Measurements from ENCODE around the gene MYO1B. TPM values are rescaled to one million over a fixed set of nuclear protein-coding genes. Genes with fewer than 3 reads are reported as not detected.

The MYO1B gene
- total and polyA plus RNA-seq, 10 of the 15 experiments (the other 5 are each of a cell fraction or from before 2014, with no cell fraction given), result 0.10 to 4.2 (median 1.6) TPM

- Histone ChIP-seq H3K9me3 (replicated peaks; ENCODE audit: control insufficient read depth, insufficient read depth, low read length) (no peaks in the 10 kb centered on the region), H3K9ac (ENCODE audit: control insufficient read depth, insufficient read depth, low read length) (no peak overlapping the region), H3K4me3 (no peak overlapping the region), H3K36me3 (ENCODE audit: control insufficient read depth in 2 of 2, insufficient read depth in 2 of 2, low read length in 1 of 2) (no peaks in the 10 kb centered on the region), H3K4me1 (ENCODE audit: control insufficient read depth, insufficient read depth, low read length) (no peaks in the 10 kb centered on the region), H3K27ac (ENCODE audit: control insufficient read depth, insufficient read depth) (no peak overlapping the region), H4K20me1 (ENCODE audit: control insufficient read depth, insufficient read depth) (no peaks in the 10 kb centered on the region), H3K27me3 (replicated peaks in 1 of 2; ENCODE audit: control insufficient read depth in 2 of 2, insufficient read depth in 2 of 2, low read length in 1 of 2) (no peaks in the 10 kb centered on the region), H3K79me2 (ENCODE audit: control insufficient read depth, insufficient read depth, low read length) (no peaks in the 10 kb centered on the region), H3K4me2 (ENCODE audit: control insufficient read depth, insufficient read depth) (no peak overlapping the region), H2AFZ (ENCODE audit: control insufficient read depth, low read depth, low read length) (no peak overlapping the region)
- FAIRE-seq, result no peak
- 18% methylated on average over 5 of the region's 5 CpGs for WGBS (ENCODE audit: insufficient coverage, insufficient replicate concordance, low lambda C conversion rate, missing lambda C conversion rate)
- TF ChIP-seq JUNB (IDR thresholded peaks at IDR 0.05) (no peak), NR2C2 (IDR thresholded peaks at IDR 0.05; ENCODE audit: borderline replicate concordance, control insufficient read depth, insufficient read length, low read depth) (no peak), FOXM1 (IDR thresholded peaks at IDR 0.05; ENCODE audit: low read depth, low read length) (no peak), PML (IDR thresholded peaks at IDR 0.05; ENCODE audit: low read length) (no peak), ZNF217 (IDR thresholded peaks at IDR 0.05) (no peak), RFX5 (IDR thresholded peaks at IDR 0.05; ENCODE audit: low read depth, low read length) (no peak), ZBTB4 (CRISPR knock-in tag; IDR thresholded peaks at IDR 0.05) (no peak), POU2F2 (IDR thresholded peaks at IDR 0.05; ENCODE audit: borderline replicate concordance, low read depth, low read length) (no peak), MTA3 (IDR thresholded peaks at IDR 0.05; ENCODE audit: borderline replicate concordance, low read length) (no peak), CHD2 (IDR thresholded peaks at IDR 0.05; ENCODE audit: borderline replicate concordance, low read depth, low read length) (no peak), MEF2A (IDR thresholded peaks at IDR 0.05; ENCODE audit: insufficient read depth, low read depth, low read length) (no peak)
- TF ChIP-seq, protein P1, sequence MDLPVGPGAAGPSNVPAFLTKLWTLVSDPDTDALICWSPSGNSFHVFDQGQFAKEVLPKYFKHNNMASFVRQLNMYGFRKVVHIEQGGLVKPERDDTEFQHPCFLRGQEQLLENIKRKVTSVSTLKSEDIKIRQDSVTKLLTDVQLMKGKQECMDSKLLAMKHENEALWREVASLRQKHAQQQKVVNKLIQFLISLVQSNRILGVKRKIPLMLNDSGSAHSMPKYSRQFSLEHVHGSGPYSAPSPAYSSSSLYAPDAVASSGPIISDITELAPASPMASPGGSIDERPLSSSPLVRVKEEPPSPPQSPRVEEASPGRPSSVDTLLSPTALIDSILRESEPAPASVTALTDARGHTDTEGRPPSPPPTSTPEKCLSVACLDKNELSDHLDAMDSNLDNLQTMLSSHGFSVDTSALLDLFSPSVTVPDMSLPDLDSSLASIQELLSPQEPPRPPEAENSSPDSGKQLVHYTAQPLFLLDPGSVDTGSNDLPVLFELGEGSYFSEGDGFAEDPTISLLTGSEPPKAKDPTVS (IDR thresholded peaks at IDR 0.05; ENCODE audit: low read depth, low read length), result no peak
- TF ChIP-seq, protein P2, sequence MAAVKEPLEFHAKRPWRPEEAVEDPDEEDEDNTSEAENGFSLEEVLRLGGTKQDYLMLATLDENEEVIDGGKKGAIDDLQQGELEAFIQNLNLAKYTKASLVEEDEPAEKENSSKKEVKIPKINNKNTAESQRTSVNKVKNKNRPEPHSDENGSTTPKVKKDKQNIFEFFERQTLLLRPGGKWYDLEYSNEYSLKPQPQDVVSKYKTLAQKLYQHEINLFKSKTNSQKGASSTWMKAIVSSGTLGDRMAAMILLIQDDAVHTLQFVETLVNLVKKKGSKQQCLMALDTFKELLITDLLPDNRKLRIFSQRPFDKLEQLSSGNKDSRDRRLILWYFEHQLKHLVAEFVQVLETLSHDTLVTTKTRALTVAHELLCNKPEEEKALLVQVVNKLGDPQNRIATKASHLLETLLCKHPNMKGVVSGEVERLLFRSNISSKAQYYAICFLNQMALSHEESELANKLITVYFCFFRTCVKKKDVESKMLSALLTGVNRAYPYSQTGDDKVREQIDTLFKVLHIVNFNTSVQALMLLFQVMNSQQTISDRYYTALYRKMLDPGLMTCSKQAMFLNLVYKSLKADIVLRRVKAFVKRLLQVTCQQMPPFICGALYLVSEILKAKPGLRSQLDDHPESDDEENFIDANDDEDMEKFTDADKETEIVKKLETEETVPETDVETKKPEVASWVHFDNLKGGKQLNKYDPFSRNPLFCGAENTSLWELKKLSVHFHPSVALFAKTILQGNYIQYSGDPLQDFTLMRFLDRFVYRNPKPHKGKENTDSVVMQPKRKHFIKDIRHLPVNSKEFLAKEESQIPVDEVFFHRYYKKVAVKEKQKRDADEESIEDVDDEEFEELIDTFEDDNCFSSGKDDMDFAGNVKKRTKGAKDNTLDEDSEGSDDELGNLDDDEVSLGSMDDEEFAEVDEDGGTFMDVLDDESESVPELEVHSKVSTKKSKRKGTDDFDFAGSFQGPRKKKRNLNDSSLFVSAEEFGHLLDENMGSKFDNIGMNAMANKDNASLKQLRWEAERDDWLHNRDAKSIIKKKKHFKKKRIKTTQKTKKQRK (IDR thresholded peaks at IDR 0.05; ENCODE audit: low read depth, low read length), result no peak
- intact Hi-C loops (cut with micrococcal nuclease; ENCODE audit: unreplicated experiment) (no loop called here), in situ Hi-C loops (cut with MboI) (no loop called here)
- ChIA-PET CTCF (interaction anchor here (0.7 kb wide), 1 partner anchor 185 kb away, joined by 3 read pairs; no protein-coding TSS in a partner anchor), RAD21 (ENCODE audit: unreplicated experiment) (no interaction called here), POLR2A (no interaction called here), SMC1A (ENCODE audit: uncharacterized antibody, unreplicated experiment) (no interaction called here)
- no TSS peak for BruUV-seq (replicated peaks)
- no peak for DNase-seq (ENCODE audit: low read depth, low spot score)
- ATAC-seq, result no peak
Observed at GRCh38 chr2:191451116-191451515, 205.9 kb downstream of the MYO1B start.

Data from GM12878 (cell line).